ENCODE measurements around the gene MADCAM1.
"Not testable (repeated sequence)": the region's sequence is repeated elsewhere in the genome, so short reads cannot be mapped to it uniquely, and the experiment has no call there.

The MADCAM1 gene

GRCh38 chr19:496112-496665 is at the start of gene MADCAM1:
MADCAM1 (plus strand) TSS chr19:496486; CDS start chr19:496500, 14 bp downstream.
- no peak for DNase-seq

GRCh38 chr19:447064-447426 is 49.2 kb upstream of the MADCAM1 start:
- no peak for DNase-seq

GRCh38 chr19:447816-448560 is 48.3 kb upstream of the MADCAM1 start:
- DNase-seq: no peak

- no peak for DNase-seq
These were observed 46.4 kb upstream of the MADCAM1 start for GRCh38 chr19:449916-450315.

GRCh38 chr19:450912-451481 is 45.3 kb upstream of the MADCAM1 start:
- not testable (repeated sequence) for DNase-seq

- DNase-seq: no peak
These were observed 43.5 kb upstream of the MADCAM1 start for GRCh38 chr19:452829-453228.

GRCh38 chr19:453606-454005 is 42.7 kb upstream of the MADCAM1 start:
- DNase-seq: no peak

GRCh38 chr19:455031-455705 is 41.1 kb upstream of the MADCAM1 start:
- no peak for DNase-seq

GRCh38 chr19:455851-456546 is 40.3 kb upstream of the MADCAM1 start:
- DNase-seq: no peak

- DNase-seq: no peak
These were observed 39.7 kb upstream of the MADCAM1 start for GRCh38 chr19:456547-457110.

GRCh38 chr19:457636-458035 is 38.6 kb upstream of the MADCAM1 start:
- DNase-seq: no peak

GRCh38 chr19:458091-459042 is 37.9 kb upstream of the MADCAM1 start:
- DNase-seq: no peak

- DNase-seq: no peak
These were observed 36.4 kb upstream of the MADCAM1 start for GRCh38 chr19:459724-460511.

GRCh38 chr19:460877-461720 is 35.2 kb upstream of the MADCAM1 start, which contains the start of gene SHC2:
SHC2 (minus strand) TSS chr19:461033; CDS start chr19:460996, 37 bp downstream.
- no peak for DNase-seq

GRCh38 chr19:461721-462551 is 34.4 kb upstream of the MADCAM1 start:
- no peak for DNase-seq

GRCh38 chr19:463483-464207 is 32.6 kb upstream of the MADCAM1 start:
- no peak for DNase-seq

GRCh38 chr19:464208-464545 is 32.1 kb upstream of the MADCAM1 start:
- DNase-seq: no peak
